ENCODE data around the gene NUDT21.
"Not testable (repeated sequence)": the region's sequence is repeated elsewhere in the genome, so short reads cannot be mapped to it uniquely, and the experiment has no call there.

Gene NUDT21

DNA sequence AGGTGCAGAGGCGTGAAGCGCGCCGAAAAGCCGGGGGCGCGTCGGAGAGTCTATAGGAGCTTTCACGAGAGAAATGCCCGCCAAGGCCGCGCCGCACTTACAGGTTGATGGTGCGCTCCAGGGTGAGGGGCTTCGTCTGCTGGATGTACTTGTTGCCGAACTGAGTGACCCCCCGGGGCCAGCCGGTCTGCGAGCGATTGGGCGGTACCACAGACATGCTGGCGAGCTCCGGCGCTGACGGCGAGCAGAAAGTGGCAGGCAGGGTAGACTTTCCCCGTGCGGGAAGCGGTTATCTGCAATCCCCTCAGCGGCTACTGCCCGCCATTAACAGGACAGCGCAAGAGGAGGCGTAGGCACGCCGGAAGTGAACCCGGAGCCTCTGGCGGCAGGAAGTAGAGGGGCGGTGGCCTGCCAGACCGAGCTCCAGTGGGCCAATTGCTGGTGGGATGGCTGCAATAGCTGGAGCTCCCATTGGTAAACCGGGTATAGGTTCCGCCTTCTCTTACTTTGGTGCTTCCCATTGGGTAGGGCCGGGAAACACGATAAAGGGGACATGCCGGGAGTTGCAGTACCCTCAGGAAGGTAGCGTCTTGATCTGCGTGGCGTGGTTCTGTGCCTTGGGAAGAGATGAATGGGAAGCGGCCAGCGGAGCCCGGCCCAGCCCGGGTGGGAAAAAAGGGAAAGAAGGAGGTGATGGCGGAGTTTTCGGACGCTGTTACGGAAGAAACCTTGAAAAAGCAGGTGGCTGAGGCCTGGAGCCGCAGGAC lies at the start of gene NUDT21, which contains the start of gene OGFOD1:
NUDT21 (minus strand) TSS at position 347 of the 767 bp plus-strand sequence; CDS start at position 217, 130 bp downstream.
OGFOD1 (plus strand) TSS at position 569 of the 767 bp plus-strand sequence; CDS start at position 628, 59 bp downstream.
- peak; percentile 97 for DNase-seq (ENCODE audit: low spot score)

DNA sequence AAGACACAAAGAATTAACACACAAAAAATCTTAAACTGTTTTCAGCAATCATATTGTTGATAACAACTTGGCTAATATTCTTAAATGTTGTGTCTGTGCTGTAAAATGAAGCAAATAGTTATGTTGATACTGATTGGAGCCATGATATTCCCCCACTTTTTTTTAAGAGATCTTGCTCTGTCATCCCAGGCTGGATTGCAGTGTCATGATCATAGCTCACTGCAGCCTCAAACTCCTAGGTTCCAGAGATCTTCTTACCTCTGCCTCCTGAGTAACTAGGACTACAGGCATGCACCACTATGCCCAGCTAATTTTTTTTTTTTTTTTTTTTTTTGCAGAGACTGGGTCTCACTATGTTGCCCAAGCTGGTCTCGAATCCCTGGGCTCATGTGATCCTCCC lies 42.7 kb upstream of the NUDT21 start:
- no peak for DNase-seq (ENCODE audit: low spot score)

DNA sequence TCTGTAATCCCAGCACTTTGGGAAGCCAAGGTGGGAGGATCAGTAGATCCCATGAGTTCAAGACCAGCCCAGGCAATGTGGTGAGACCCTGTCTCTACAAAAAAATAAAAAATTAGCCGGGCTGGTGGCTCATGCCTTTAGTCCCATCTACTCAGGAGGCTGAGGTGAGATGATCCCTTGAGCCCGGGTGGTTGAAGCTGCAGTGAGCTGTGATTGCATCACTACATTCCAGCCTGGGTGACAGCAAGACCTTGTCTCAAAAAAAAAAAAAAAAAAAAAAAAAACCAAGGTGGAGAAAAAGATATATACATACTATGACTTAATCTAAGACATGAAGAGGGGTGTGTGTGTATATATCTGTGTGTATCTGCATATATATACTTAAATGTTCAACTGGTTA lies 42.0 kb upstream of the NUDT21 start:
- DNase-seq (ENCODE audit: low spot score): no peak

DNA sequence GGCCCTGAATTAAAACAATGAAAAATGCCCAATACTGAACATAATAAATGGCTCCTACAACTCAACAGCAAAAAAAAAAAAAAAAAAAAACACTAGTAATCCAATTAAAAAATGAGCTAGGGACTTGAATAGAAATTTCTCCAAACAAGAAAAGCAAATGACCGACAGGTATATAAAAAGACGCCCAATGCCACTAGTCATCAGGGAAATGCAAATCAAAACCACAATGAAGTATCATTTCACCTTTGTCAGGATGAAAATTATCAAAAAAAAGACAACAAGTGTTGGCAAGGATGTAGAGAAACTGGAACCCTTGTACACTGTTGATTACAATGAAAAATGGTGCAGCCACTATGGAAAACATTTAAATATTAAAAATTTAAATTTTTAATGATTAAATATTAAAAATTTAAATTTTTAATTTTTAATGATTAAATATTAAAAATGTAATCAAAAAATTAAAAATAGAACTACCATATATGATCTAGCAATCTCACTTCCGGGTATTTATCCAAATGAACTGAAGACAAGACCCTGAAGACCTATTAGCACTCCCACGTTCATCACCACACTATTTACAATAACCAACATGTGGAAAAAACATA lies 40.6 kb upstream of the NUDT21 start:
- DNase-seq (ENCODE audit: low spot score): no peak

DNA sequence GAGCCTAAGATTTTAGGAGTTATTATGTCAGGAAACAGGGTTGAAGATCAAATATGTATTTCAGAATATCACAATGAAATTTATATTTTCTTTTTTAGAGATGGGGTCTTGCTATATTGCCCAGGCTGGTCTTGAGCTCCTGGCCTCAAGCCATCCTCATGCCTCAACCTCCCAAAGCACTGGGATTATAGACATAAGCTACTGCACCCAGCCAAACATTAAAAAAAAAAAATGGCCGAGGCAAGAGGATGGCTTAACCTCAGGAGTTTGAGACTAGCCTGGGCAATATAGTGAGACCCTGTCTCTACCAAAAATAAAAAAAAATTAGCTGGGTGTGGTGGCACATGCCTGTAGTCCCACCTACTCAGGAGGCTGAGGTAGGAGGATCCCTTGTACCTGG lies 37.7 kb upstream of the NUDT21 start:
- not testable (repeated sequence) for DNase-seq (ENCODE audit: low spot score)

DNA sequence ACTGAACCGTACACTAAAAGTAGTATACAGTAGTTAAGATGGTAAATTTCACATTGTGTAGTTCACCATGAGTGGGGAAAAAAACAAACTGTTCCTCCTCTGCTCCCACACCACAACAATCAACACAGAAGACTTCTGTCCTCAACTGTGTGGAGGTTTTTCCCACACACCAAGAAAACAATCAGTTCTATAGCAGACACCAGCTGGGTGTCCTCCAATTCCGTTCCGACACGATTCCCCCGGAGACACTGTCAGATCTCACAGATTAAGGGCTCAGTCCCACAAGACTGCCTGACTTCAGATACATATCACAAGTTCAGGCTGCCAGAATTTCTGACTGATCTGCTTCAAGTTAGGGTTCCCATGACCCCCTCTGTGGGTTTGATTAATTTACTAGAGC lies 36.9 kb upstream of the NUDT21 start:
- no peak for DNase-seq (ENCODE audit: low spot score)

DNA sequence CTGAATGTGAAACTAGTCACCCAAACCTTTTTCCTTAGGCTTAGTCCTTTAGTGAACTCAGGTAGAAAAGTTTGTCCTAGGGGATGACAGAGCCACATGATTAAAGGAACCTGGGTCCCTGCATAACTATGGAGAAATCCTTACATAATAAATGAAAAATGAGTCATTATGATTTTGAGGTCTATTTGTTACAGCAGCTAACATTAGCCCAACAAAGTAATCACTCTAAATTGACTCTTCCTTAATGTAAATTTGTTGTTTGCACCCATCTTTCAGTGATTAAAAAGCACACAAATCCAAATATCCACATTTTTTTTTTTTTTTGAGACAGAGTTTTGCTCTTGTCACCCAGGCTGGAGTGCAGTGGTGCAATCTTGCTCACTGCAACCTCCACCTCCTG lies 32.3 kb upstream of the NUDT21 start:
- DNase-seq (ENCODE audit: low spot score): no peak

DNA sequence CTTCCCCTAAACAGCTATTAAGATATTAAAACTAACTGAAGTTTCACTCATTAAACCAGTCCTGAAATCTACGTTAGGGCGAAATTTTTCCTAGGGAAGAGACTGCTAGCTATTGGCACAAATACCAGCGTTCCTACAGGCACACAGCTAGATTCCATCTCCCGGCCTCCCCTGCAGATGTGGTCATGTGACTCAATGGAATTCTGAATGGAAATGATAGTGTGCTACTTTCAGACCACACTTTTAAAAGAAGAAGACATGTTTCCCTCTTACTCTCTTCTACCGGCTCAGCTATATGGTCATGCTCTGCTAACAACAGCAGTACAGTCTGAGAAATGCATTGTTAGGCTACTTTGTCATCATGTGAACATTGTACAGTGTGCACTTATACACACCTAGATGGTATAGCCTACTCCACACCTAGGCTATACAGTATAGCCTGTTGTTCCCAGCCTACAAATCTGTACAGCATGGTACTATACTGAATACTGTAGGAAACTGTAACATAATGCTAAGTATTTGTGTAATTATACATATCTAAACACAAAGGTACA lies 31.6 kb upstream of the NUDT21 start:
- DNase-seq (ENCODE audit: low spot score): no peak

DNA sequence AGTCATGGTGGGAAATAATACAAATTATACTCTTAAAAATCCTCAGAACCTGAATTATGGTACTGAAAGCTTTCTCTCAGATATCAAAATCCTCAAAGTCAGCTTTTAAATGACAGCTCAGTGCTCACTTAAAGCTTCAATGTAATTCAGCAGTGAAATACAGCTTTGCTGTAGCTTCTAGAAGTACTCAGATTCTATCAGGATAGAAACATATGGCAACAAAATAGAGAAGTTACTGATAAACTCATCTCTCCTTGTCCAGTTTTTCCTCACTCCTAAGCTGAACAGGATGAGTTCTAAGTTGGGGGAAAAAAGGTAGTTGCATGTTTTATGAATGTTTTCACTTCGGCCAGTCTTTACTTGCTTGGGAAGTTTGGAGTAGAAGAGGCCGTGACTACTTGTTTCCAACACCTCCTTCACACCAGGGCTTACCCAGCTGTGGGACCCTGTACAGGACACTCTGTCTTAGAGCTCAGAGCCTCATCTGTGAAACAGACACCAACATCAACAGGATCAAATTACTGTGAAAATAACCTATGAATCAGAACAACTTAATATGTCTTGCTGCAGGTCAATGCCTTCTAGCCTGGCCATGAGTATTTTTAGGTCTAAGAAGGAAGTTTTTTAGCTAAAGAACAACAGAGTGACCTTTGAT lies 30.5 kb upstream of the NUDT21 start:
- no peak for DNase-seq (ENCODE audit: low spot score)

DNA sequence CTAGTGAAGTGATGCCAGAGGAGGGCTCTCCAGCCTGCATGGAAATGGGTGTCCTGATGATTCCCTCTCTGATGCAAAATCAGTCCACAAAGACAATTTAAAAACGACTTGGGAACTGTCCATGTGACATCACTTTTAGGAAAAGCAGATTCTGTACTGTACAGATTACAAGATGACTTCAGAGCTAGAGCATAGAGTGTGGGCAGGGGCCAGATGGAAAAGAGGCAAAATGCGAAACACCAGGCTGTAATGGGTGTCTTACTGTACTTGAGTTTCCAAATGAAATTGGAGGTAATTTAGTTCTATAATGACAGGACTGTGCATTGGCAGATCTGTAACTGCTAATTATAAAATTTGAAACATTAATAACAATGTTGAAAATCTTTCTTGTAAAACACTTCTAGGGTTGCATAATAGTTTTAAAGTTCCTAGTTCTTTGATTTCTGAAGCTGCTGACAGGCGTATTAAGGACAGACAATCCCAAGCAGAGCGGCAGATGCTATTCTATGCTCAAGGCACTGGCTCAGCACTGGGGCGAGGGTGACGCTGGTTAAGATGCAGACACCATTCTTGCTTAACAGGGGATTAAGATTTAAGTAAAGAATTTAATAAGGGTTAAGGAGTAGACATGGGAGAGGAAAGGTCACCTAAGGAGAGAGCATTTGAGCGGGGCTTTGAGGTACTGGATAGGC lies 29.8 kb upstream of the NUDT21 start:
- DNase-seq (ENCODE audit: low spot score): no peak

DNA sequence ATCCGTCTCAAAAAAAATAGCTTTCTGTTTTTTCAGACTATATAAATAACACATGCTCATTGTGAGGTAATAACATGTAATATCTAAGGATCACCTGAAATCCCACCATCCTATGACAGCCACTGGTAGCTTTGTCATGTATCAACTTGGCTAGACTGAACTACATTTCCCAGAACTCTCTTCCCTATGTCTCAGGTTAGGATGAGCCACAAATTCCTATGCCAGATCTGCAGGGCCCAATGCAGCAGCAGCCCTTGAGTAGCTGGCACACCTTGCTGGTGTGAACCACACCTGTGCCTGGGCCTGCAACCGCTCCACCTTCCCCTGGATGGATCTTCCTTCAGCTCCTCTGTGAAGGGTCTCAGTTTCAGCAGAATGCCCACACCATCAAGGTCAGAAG lies 28.3 kb upstream of the NUDT21 start:
- DNase-seq (ENCODE audit: low spot score): no peak

DNA sequence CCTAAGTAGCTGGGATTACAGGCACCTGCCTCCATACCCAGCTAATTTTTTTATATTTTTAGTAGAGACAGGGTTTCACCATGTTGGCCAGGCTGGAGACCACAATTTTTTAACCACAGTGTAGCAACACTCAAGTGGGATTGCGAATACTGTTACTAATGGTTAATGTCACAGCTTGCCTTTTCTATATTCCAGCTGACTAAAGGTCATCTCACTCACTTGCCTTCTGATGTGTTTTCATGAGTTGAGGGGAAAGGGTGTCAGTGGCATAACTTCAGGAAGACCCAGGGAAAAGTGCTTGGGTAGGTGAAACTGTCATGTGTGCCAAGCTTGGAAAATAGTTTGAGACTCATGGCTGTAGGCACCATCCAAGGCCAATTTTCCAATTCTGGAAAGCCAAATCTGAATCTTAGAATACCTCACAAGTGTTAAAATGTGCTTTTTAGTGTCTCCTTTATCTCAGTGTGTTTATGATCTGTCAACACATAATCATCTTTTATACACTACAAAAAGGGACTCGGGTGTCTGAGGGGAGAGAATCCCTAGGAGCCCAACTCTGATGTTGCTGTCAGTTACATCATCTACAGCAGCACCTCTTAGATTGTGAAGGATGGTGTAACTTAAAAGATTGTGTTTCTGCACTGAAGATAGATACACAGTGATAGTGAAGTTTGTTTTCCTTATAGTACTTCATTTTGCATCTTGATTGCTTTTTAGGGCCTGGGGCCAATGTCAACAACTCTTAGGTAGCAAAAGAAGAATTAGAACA lies 27.3 kb upstream of the NUDT21 start:
- DNase-seq (ENCODE audit: low spot score): no peak

DNA sequence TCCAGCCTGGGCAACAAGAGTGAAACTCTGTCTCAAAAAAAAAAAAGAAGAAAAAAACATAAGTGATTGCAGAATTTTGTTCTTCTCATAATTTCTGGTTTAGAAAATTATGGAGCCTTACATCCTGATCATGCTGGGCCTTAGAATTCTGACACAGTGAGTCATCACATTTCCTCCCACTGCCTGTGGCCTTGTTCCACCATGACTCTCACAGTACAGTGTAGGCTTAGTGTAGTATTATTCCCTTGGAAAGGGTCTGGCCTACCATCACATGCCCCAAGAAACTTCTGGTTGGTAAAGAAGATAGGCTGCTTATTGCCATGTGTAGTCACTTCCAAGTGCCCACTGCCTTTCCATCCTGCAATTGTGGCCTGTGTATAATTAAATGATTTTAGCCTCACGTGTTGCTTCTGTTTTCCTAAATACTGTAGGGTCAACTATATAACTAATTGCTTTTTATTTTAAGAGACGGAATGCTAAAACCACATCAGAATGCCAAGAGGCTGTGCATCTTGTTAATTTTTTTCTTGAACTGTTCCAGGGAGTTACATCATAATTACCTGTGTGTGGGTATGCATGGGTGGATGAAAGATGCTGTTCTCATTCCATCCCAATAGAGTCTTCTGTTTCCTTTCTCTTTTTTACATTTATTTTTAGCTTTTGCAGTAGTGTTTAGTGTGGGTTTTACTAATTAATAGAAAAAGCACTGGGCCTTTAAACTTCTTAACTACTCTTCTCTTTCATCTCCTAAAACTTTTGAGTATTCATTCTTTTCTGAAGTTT lies 26.2 kb upstream of the NUDT21 start:
- no peak for DNase-seq (ENCODE audit: low spot score)

DNA sequence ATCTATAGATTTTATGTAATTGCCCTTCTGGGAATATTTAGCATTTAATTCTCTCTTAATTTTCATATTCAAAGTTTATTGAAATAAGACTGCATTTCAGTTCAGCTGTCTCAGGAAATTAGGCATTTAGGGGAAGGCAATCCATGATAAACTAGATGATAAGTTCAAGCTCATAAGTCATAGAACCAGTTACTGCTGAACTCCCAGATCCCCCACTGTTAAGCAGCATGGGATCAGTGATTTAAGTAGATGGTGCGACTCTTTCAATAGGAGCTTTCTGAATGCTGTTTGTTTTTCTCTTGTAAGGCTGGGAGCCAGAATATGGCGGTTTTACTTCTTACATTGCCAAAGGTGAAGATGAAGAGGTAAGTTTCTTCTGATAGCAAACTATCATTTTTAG lies 24.1 kb upstream of the NUDT21 start:
- no peak for DNase-seq (ENCODE audit: low spot score)

DNA sequence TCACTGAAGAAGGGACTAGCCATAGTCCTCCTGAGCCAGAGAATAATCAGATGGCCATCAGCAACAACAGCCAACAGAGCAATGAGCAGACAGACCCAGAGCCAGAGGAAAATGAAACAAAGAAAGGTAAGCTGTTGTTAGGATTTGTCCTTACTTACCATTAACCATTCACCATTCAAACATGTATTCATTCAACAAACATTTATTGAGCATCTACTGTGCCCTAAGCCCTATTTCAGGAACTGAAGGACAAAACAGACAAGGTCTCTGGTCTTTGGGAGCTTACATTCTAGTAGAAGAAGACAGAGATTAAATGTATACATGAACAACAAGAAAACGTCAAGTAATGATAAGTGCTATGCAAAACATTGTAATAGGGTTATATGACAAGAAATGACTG lies 19.5 kb upstream of the NUDT21 start:
- DNase-seq (ENCODE audit: low spot score): no peak

DNA sequence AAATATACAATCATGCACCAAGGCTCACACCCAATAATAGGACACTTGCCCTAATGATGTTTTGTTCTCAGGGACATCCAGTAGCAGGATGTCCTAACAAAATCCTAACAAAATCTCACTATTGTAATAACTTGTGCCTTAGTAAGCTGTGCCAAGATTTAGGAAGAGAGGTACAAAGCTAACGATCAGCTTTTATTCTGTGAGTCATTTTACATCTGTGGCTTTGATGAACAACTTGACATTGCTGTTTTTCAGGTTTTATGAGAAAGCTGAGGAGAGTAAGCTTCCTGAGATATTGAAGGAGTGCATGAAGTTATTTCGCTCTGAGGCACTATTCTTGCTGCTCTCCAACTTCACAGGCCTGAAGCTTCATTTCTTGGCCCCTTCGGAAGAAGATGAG lies 19.1 kb upstream of the NUDT21 start:
- no peak for DNase-seq (ENCODE audit: low spot score)

DNA sequence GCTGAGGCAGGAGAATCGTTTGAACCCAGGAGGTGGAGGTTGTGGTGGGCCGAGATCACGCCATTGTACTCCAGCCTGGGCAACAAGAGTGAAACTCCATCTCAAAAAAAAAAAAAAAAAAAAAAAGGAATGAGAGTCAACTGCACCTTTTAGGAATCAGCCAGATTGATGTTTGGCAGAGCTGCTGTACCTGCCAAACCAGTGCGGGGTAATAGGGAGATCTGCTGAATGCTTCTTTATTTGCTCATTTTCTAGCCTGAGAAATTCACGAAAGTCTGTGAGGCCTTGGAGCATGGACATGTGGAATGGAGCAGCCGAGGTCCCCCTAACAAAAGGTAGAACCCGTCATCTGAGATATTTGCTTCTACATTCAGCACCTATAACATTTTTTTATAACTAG lies 18.6 kb upstream of the NUDT21 start:
- DNase-seq (ENCODE audit: low spot score): no peak

DNA sequence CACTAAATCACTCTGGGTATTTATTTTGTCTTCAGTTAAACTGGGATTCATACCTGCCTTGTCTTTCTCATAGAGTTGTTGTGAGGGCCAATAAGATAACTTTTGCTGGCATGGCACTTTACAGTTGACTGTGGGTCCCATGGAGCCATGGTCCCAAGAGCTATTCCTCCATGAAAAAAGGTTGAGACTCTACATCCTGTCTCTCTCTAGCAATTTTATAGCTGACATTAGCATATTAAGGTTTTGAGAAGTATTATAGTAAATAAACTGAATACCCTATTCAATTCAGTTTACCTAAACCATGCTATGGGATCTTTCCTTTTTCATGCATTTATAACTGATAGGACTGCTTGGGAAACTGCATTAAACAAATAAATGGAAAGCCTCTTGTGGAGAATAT lies 17.7 kb upstream of the NUDT21 start:
- no peak for DNase-seq (ENCODE audit: low spot score)

DNA sequence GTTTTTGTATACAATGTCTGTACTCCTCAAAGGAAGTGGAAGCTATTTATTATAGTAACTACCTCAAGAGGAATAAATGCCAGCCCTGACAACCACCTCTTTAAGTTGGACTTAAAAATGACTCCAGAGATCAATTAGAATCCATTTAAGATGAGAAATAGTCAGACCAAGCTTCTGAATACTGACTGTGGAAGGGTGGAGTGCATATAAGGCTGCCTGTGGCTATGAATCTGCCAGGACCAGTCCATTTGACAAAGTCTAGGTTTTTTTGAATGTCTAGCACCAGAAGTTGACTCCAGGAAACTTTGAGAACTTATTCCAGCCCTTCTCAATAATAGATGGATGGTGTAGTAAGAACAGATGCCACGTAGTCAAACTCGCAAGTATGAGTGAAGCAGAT lies 15.2 kb upstream of the NUDT21 start:
- DNase-seq (ENCODE audit: low spot score): no peak

DNA sequence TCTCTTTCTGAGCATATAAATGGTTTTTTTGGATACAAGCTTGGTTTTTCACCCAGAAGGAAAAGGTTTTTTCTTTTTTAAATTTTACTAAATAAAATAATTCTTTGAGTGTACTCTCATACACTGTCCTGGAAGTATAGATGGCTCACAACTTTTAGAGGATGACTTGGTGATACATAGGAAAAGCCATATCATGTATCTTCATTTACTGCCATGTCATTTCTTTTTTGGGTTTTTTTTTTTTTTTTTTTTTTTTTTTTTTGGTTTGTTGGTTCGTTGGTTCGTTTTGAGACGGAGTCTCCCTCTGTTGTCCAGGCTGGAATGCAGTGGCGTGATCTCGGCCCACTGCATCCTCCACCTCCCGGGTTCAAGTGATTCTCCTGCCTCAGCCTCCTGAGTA lies 12.0 kb upstream of the NUDT21 start:
- no peak for DNase-seq (ENCODE audit: low spot score)

Measured in hematopoietic multipotent progenitor cell treated with erythropoietin and hydrocortisone succinate and interleukin-3 and kit ligand, for 15 days (in vitro differentiated cells).